Midbrain (tissue), 1 donor: ENCODE data around the gene C16orf74.

Experiments used
- DNase-seq: peaks from one replicate; lab custom pipeline; 2025; lab: John Stamatoyannopoulos, UW

The C16orf74 gene

GRCh38 chr16:85749771-85750145 is 1.1 kb downstream of the C16orf74 start:
- DNase-seq, result no peak

GRCh38 chr16:85746460-85747215 is 4.3 kb downstream of the C16orf74 start:
- no peak for DNase-seq

GRCh38 chr16:85738923-85739715 is 11.8 kb downstream of the C16orf74 start:
- DNase-seq, result no peak

- DNase-seq, result no peak
These were observed 14.0 kb downstream of the C16orf74 start for GRCh38 chr16:85736921-85737320.

- DNase-seq, result no peak
These were observed 14.9 kb downstream of the C16orf74 start for GRCh38 chr16:85735946-85736345.

GRCh38 chr16:85735225-85735635 is 15.7 kb downstream of the C16orf74 start:
- no peak for DNase-seq

GRCh38 chr16:85734311-85735017 is 16.4 kb downstream of the C16orf74 start:
- no peak for DNase-seq

GRCh38 chr16:85733839-85734170 is 17.1 kb downstream of the C16orf74 start:
- no peak for DNase-seq

- no peak for DNase-seq
These were observed 17.6 kb downstream of the C16orf74 start for GRCh38 chr16:85733155-85733838.

GRCh38 chr16:85731179-85731578 is 19.7 kb downstream of the C16orf74 start:
- DNase-seq, result no peak

GRCh38 chr16:85730186-85730465 is 20.8 kb downstream of the C16orf74 start:
- no peak for DNase-seq

GRCh38 chr16:85729452-85730185 is 21.3 kb downstream of the C16orf74 start:
- DNase-seq, result no peak

- DNase-seq, result no peak
These were observed 22.0 kb downstream of the C16orf74 start for GRCh38 chr16:85728879-85729278.

GRCh38 chr16:85724936-85725335 is 26.0 kb downstream of the C16orf74 start:
- DNase-seq, result no peak

GRCh38 chr16:85724126-85724879 is 26.6 kb downstream of the C16orf74 start:
- DNase-seq, result no peak

- DNase-seq, result no peak
These were observed 28.6 kb downstream of the C16orf74 start for GRCh38 chr16:85722128-85722893.

- DNase-seq, result no peak
These were observed 30.6 kb downstream of the C16orf74 start for GRCh38 chr16:85720302-85720637.

GRCh38 chr16:85719605-85720301 is 31.1 kb downstream of the C16orf74 start:
- DNase-seq, result no peak

GRCh38 chr16:85718682-85719081 is 32.2 kb downstream of the C16orf74 start:
- no peak for DNase-seq

- no peak for DNase-seq
These were observed 32.8 kb downstream of the C16orf74 start for GRCh38 chr16:85718153-85718477.
